Measurements from ENCODE around the gene TEX13A.
"Not testable (repeated sequence)": the region's sequence is repeated elsewhere in the genome, so short reads cannot be mapped to it uniquely, and the experiment has no call there.

TEX13A gene

GRCh38 chrX:105220636-105221035, at the start of gene TEX13A:
TEX13A (minus strand) TSS chrX:105220694; CDS start chrX:105220397, 297 bp downstream.
- DNase-seq (ENCODE audit: low spot score), result no peak

GRCh38 chrX:105269386-105269785, 48.9 kb upstream of the TEX13A start:
- DNase-seq (ENCODE audit: low spot score), result no peak

- DNase-seq (ENCODE audit: low spot score), result no peak
These were observed 46.7 kb upstream of the TEX13A start for GRCh38 chrX:105267167-105267566.

DNA sequence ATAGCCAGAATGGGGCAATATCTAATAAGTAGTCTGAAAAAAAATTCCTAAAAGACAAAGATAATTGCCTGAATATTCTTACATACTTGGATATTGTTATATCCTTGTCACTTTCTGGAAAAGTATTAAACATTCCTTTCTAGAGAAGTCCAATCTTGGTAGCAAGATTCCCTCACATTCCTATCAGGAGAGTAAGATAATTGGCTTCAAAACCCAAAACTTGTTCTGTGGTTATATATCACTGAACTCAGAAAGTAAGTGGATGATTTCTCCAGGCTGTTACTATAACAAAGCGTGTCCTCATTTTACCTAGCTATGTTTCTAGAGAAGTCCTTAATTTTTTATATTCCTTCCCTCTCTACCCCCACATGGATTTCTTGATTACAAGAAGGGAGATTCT, 46.0 kb upstream of the TEX13A start:
- DNase-seq (ENCODE audit: low spot score), result no peak

DNA sequence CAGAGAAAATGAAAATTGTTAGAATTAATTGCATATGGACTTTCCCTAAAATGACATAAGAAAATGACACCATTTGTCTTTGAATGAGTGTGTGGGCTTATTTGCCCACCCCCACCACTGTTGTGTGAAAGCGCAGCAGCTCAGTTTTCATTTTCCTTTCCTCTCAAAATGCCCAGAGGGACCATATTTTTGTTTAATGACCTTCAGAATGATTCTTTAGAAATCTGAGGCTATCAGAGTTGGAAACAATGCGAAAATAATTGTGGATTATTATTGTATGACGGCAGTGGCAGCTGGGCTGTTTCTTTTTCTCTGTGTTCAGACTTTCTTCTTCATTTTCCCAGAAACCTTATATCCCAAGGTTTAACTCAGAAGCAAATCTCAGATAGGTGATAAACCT, 44.6 kb upstream of the TEX13A start:
- no peak for DNase-seq (ENCODE audit: low spot score)

- no peak for DNase-seq (ENCODE audit: low spot score)
These were observed 43.3 kb upstream of the TEX13A start for GRCh38 chrX:105263801-105264200.

- DNase-seq (ENCODE audit: low spot score), result no peak
These were observed 42.7 kb upstream of the TEX13A start for GRCh38 chrX:105263171-105263570.

DNA sequence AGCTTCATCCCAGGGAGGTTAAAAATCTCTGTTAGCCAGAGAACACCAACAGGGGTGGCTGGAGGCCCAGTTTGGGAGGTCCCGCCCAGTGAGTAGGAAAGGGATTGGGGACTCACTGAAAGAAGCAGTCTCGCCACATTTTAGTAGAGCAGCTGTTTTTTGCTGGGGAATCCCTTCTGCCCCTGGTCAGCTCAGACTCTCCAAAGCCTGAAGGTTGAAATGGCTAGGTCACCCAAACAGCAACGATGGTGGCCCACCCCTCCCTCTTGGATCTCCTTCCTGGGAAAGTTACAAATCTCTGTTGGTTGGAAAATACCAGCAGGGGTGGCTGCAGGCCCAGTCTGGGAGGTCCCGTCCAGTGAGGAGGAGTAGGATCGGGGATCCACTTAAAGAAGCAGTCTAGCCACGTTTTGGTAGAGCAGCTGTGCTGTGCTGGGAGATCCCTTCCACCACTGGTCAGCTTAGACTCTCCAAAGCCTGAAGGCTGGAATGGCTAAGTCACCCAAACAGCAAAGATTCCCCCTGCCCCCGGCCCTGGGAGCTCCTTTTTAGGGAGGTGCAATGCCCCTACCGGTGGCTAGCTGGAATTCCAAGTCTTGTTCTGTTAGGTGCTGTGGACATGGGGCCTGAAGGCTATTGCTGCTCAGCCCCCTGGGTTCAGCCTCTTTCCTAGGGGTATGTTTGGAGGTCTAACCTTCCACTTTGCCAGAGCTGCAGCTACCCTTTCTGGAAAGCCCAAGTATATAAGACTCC, 40.0 kb upstream of the TEX13A start:
- DNase-seq (ENCODE audit: low spot score), result no peak

DNA sequence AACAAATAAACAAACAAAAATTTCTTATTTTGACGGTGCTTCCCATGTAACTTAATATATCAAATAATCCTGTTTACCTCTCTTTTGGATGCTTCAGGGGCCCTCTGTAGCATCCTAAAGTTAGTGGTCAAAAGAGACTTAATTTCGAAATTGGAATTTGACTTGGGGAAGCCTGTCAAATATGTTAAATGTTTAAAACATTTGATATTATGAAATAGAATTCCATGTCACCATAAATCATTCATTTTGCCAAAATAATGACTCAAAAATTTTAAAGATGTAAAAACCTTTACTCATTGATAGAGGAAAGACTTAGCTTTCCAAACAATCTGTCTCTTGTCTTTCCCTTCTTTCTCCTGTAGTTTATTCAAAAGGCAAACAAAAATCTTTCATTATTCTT, 20.6 kb upstream of the TEX13A start:
- no peak for DNase-seq (ENCODE audit: low spot score)

DNA sequence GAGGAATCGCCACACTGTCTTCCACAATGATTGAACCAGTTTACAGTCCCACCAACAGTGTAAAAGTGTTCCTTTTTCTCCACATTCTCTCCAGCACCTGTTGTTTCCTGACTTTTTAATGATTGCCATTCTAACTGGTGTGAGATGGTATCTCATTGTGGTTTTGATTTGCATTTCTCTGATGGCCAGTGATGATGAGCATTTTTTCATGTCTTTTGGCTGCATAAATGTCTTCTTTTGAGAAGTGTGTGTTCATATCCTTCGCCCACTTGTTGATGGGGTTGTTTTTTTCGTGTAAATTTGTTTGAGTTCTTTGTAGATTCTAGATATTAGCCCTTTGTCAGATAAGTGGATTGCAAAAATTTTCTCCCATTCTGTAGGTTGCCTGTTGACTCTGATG, 16.9 kb upstream of the TEX13A start:
- DNase-seq (ENCODE audit: low spot score), result not testable (repeated sequence)

- no peak for DNase-seq (ENCODE audit: low spot score)
These were observed 8.7 kb upstream of the TEX13A start for GRCh38 chrX:105229146-105229545.

- no peak for DNase-seq (ENCODE audit: low spot score)
These were observed 8.1 kb upstream of the TEX13A start for GRCh38 chrX:105228602-105229001.

DNA sequence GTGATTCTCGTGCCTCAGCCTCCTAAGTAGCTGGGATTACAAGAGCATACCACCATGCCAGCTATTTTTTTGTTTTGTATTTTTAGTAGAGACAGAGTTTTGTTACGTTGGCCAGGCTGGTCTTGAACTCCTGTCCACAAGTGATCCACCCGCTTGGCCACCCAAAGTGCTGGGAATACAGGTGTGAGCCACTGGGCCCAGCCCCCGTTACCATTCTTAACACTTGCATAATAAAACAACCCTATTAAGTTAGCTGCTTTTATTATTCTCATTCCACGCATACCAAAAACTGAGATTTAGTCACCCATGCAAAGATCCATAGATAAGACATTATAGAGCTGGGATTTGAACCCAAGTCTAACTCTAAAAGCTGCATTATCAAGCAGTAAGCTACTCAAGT, 6.0 kb upstream of the TEX13A start:
- no peak for DNase-seq (ENCODE audit: low spot score)

DNA sequence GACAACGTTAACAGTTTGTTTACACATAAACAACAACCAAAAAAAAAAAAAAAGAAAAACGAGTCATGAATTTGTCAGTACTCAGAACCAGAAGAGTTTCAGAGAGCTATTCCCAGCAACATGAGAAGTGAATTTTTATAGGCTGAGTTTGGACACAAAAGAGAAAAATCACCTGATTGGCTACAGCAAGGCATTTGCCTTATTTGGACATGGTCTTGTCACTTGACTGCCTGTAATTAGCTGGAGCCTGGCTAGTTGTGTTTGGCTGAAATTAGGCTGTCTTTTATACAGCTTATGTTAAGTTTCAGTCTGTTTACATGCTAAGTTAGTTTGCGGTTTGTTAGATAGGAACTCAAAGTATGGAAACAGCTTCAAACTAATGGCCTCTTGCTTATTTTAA, 880 bp upstream of the TEX13A start:
- DNase-seq (ENCODE audit: low spot score), result no peak

- no peak for DNase-seq (ENCODE audit: low spot score)
These were observed 766 bp downstream of the TEX13A start for GRCh38 chrX:105219454-105220401.

GRCh38 chrX:105211066-105211575, 9.4 kb downstream of the TEX13A start:
- DNase-seq (ENCODE audit: low spot score), result no peak

- no peak for DNase-seq (ENCODE audit: low spot score)
These were observed 10.2 kb downstream of the TEX13A start for GRCh38 chrX:105210258-105210657.

- no peak for DNase-seq (ENCODE audit: low spot score)
These were observed 11.1 kb downstream of the TEX13A start for GRCh38 chrX:105209406-105209805.

DNA sequence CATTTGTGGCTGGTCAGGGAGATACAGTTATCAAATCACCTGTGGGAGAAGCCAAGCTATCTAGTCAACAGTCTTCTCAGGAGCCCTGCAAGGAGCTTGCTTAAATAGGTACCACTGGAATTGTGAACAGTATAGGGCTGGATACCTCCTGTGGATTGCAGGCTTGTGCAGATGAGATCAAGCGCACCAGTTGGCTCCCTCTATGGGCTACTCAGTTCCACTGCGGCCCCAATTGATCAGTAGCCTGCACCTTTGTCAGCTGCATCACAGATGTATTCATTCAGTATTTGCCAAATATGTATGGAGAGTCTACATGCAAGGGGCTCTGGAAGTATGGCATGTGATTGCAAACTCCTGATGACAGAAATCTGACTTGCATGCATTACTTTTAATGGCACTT, 28.6 kb downstream of the TEX13A start:
- no peak for DNase-seq (ENCODE audit: low spot score)

- DNase-seq (ENCODE audit: low spot score), result peak; percentile 4
These were observed 30.1 kb downstream of the TEX13A start for GRCh38 chrX:105190252-105190853.

DNA sequence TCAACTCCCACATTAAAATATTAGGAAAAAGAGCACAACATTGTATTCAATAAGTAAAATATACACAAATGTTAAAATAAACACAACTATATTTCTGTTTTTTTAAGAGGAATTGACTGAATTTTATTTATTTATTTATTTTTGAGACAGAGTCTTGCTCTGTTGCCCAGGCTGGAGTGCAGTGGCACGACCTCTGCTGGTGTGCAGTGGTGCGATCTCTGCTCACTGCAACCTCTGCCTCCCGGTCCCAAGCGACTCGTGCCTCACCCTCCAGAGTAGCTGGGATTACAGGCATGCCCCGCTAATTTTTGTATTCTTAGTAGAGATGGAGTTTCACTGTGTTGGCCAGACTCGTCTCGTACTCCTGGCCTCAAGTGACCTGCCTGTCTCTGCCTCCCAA, 31.4 kb downstream of the TEX13A start:
- DNase-seq (ENCODE audit: low spot score), result no peak

GRCh38 chrX:105179644-105180043, 40.9 kb downstream of the TEX13A start:
- DNase-seq (ENCODE audit: low spot score), result no peak

GRCh38 chrX:105173071-105173470, 47.4 kb downstream of the TEX13A start:
- no peak for DNase-seq (ENCODE audit: low spot score)

Data from Ammon's horn (tissue), 1 donor.